ENCODE results near the gene ESYT3.

Gene ESYT3

GRCh38 chr3:138470687-138471086 lies 36.3 kb downstream of the ESYT3 start:
- no peak overlapping the region for H3K4me3 ChIP-seq (ENCODE audit: low read depth, low read length)
- no peak for DNase-seq (ENCODE audit: low read depth, low spot score)
- TF ChIP-seq CTCF (IDR thresholded peaks at IDR 0.05; ENCODE audit: low read depth, low read length) = no peak
- in situ Hi-C loops (cut with HindIII; ENCODE audit: low sequenced_read_pairs) = no loop called here

GRCh38 chr3:138471481-138471880 lies 37.1 kb downstream of the ESYT3 start:
- no peak overlapping the region for H3K4me3 ChIP-seq (ENCODE audit: low read depth, low read length)
- in situ Hi-C loops (cut with HindIII; ENCODE audit: low sequenced_read_pairs) = no loop called here
- no peak for DNase-seq (ENCODE audit: low read depth, low spot score)
- TF ChIP-seq CTCF (IDR thresholded peaks at IDR 0.05; ENCODE audit: low read depth, low read length) = no peak

GRCh38 chr3:138472141-138472825 lies 37.9 kb downstream of the ESYT3 start:
- in situ Hi-C loops (cut with HindIII; ENCODE audit: low sequenced_read_pairs) = no loop called here
- no peak for DNase-seq (ENCODE audit: low read depth, low spot score)
- no peak for TF ChIP-seq CTCF (IDR thresholded peaks at IDR 0.05; ENCODE audit: low read depth, low read length)
- H3K4me3 ChIP-seq (ENCODE audit: low read depth, low read length) = no peak overlapping the region

- DNase-seq (ENCODE audit: low read depth, low spot score) = no peak
- in situ Hi-C loops (cut with HindIII; ENCODE audit: low sequenced_read_pairs) = no loop called here
- no peak overlapping the region for H3K4me3 ChIP-seq (ENCODE audit: low read depth, low read length)
- no peak for TF ChIP-seq CTCF (IDR thresholded peaks at IDR 0.05; ENCODE audit: low read depth, low read length)
Measured at GRCh38 chr3:138473391-138473790, 39.0 kb downstream of the ESYT3 start.

- no peak for DNase-seq (ENCODE audit: low read depth, low spot score)
- in situ Hi-C loops (cut with HindIII; ENCODE audit: low sequenced_read_pairs) = no loop called here
- H3K4me3 ChIP-seq (ENCODE audit: low read depth, low read length) = no peak overlapping the region
- no peak for TF ChIP-seq CTCF (IDR thresholded peaks at IDR 0.05; ENCODE audit: low read depth, low read length)
Measured at GRCh38 chr3:138474163-138474562, 39.7 kb downstream of the ESYT3 start.

- no peak for DNase-seq (ENCODE audit: low read depth, low spot score)
- in situ Hi-C loops (cut with HindIII; ENCODE audit: low sequenced_read_pairs) = no loop called here
Measured at GRCh38 chr3:138476526-138476925, 42.1 kb downstream of the ESYT3 start.

More at GRCh38 chr3:138476526-138476925, 42.1 kb downstream of the ESYT3 start:
- no peak overlapping the region for H3K4me3 ChIP-seq (ENCODE audit: low read depth, low read length)
- TF ChIP-seq CTCF (IDR thresholded peaks at IDR 0.05; ENCODE audit: low read depth, low read length) = no peak

Data from astrocyte of the spinal cord (primary cell).